Effector CD8-positive, alpha-beta T cell (primary cell): ENCODE results near the gene TMEM271.

ENCODE experiments used
- DNase-seq: peaks from one replicate; lab custom pipeline; 2025; lab: John Stamatoyannopoulos, UW

Gene TMEM271

DNA sequence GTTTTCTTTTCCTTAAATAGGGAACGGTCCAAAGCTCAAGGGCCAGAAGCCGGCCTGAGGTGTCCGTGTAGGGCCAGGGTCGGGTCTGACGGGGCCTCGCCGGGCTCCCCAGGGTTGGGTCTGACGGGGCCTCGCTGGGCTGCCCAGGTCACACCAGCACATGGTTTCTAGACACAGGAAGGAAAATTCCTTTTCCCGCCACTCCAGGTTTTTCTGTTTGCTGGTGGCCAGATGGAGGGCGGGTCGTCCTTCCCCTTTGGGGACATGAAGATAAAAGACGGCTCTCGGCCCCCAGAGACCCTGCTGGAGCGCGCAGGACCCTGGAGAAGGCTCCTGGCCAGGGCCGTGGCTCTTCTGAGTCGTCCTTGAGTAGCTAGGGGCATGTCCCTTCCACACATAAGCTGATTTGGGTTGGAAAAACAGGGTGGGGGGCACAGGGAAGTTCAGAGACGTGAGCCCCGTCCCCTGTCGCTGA, 42.0 kb downstream of the TMEM271 start:
- DNase-seq, result no peak

GRCh38 chr4:533318-534100, 42.6 kb downstream of the TMEM271 start:
- no peak for DNase-seq

DNA sequence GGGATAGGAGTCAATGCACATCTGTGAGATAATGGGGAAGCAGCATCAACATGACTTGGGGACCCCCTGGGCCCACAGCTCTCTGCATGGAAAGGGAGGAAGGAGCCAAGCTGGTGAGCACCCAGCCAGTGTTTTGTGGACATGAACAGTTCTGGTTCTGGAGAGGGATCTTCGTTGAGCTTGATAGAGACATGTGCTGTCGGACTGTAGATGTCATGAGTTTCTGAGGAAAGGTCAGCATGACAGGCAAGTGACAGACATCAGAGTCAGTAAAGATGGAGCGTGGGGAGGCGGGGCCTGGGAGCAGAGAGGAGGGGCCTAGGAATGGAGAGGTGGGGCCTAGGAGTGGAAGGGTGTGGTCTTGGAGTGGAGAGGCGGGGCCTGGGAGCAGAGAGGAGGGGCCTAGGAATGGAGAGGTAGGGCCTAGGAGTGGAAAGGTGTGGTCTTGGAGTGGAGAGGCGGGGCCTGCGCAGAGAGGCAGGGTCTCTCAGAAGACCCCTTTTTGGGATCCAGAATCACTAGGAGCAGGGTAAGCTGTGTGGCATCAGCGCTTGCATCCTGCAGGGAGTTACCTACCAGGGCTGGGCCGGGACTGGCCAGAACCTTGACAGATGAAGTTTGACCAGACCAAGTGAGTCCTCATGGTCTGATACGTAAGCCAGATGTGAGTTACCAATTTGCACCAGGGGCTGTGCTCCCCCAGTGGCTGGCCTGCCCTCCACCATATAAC, 43.3 kb downstream of the TMEM271 start:
- no peak for DNase-seq

GRCh38 chr4:531721-532565, 44.2 kb downstream of the TMEM271 start:
- DNase-seq, result no peak

GRCh38 chr4:531076-531475, 45.0 kb downstream of the TMEM271 start:
- DNase-seq, result no peak

DNA sequence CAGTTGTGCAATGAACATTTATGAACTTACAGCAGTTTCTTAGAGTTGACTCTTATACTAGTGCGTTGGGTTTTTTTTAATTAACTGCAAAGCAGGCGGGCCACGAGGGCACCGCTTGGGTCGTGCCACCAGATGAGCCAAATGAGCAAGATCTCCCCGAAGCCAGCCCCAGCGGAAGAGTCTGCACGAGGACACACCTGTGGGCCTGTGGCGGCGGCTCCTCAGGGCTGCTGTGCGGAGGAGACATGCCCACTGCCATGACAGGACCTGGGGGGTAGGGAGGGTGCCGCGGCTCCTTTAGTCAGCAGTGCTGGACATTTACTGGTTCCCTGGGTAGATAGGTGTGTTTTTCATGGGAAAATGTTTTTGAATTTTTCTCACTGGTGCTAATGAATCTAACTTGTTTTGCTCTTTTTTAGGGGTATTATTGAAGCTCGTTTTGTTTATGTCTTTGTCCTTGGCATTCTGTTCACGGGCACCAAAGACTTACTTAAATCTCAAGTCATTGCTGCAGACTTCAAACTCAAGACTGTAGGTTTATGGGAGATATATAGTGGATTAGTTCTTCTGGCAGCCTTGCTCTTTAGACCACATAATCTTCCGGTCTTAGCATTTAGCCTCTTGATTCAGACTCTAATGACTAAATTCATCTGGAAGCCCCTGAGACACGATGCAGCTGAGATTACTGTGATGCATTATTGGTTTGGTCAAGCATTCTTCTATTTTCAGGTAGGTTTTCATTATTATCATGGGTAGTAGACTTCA, 45.9 kb downstream of the TMEM271 start:
- DNase-seq, result no peak

- DNase-seq, result no peak
These were observed 46.5 kb downstream of the TMEM271 start for GRCh38 chr4:529563-529962.

DNA sequence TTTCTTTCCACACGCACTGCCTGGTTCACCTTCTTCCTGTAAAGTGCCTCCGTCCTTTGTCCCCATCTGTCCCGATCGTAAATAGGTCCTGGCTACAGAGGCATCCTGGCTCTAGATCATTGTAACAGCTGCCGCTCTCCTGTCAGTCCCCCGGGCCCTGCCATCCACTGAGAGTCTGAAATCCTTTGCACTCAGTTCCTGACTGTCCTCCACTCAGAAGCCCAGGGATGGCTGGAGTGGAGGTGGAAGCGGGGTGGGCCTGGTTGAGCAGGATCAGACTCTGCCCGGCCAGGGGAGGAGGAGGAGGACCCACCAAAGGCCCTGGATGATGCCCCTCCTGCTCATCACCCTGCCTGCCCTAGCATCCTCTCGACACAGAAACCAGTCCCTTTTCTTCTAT, 47.3 kb downstream of the TMEM271 start:
- no peak for DNase-seq

- no peak for DNase-seq
These were observed 47.8 kb downstream of the TMEM271 start for GRCh38 chr4:528296-528695.

DNA sequence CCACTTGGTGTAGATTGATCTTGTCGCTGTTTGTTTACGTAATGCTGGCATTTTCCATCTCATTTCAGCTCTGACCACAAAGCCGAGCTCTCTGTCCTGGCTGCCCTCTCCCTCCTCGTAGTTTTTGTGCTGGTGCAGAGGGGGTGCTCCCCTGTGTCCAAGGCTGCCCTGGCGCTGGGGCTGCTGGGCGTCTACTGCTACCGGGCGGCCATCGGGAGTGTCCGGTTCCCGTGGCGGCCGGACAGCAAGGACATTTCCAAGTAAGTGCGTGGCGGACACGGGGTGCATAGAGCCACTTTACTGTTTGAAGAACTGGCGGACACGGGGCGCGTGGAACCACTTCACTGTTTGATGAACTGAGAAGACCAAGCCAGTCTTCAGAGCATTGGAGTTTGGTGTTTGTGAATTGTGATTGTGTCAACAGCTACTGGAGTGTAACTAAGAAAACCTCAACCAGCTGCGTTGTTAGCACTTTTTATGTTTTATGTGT, 49.1 kb downstream of the TMEM271 start:
- DNase-seq, result no peak

- DNase-seq, result no peak
These were observed 49.7 kb downstream of the TMEM271 start for GRCh38 chr4:526189-526909.

GRCh38 chr4:525660-526059, 50.4 kb downstream of the TMEM271 start:
- no peak for DNase-seq

- no peak for DNase-seq
These were observed 51.9 kb downstream of the TMEM271 start for GRCh38 chr4:524196-524595.
